Measurements from ENCODE around the gene PSMB11.

DNA sequence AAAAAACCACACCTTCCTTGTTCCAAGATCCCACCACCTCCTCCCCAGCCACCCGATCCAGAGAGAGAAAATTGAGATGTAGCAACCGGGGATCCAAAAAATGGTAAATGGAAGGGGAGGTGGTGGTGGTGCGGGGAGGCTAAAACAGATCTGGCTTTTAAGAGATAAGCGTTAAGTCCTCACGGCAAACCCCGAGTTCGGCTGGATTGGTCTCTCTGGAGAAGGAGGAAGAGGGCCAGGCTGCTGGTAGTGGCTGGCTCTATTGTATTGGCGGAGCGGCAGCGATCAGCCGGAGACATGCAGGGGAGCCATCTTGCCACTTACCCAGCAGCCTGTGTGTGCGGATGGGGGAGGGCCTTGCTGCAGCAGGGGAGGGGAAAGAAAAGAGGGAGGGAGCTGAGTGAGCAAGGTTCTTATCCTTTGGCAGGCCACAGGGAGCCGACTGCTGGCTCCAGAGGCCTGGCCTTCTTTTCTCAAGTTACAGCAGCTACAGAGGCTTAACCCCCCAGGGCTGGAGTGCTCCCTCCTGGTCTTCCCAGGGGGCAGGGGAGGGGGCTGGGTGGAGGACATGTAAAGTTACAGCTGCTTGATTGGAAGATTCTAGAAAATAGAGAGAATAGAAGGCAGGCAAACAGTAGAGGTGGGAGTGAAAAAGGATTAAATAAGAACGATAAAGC, 29.4 kb downstream of the PSMB11 start:
- TF ChIP-seq EZH2 (IDR thresholded peaks at IDR 0.05; ENCODE audit: borderline replicate concordance, low read depth, low read length, severe bottlenecking) (no peak), POLR2AphosphoS5 (IDR thresholded peaks at IDR 0.05; ENCODE audit: insufficient read depth, low read depth, low read length) (peak; percentile 86)
- TF ChIP-seq, protein P1, sequence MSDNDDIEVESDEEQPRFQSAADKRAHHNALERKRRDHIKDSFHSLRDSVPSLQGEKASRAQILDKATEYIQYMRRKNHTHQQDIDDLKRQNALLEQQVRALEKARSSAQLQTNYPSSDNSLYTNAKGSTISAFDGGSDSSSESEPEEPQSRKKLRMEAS (IDR thresholded peaks at IDR 0.05; ENCODE audit: insufficient read depth, insufficient read length): no peak
